Measurements from ENCODE around the gene KRTAP12-1. TPM values are rescaled to one million over a fixed set of nuclear protein-coding genes. Genes with fewer than 3 reads are reported as not detected.

KRTAP12-1 gene
- total and polyA plus RNA-seq, 4 donors, result not detected

DNA sequence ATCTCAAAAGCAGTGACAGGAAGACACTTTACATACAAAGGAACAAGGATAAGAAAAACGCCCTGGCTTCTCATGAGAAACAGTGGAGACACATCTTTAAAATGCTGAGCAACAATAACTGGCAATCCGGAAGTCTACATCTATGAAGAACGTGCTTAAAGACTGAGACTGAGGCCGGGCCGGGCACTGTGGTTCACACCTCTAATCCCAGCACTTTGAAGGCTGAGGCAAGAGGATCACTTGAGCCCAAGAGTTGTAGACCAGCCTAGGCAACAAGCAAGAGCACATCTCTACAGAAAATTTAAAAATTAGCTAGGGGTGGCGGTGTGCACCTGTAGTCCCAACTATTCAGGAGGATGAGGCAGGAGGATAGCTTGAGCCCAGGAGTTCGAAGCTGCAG is 2.1 kb upstream of the KRTAP12-1 start:
- Histone ChIP-seq H3K27me3 (ENCODE audit: control insufficient read depth in 3 of 3, insufficient read depth in 3 of 3, low read length in 2 of 3) (peaks cover 0 to 11% (median 10%) of the 10 kb centered on the region in 3 donors), H3K4me1 (ENCODE audit: control insufficient read depth in 5 of 5, insufficient read depth in 5 of 5, low read length in 5 of 5) (no peaks in the 10 kb centered on the region), H3K36me3 (ENCODE audit: control insufficient read depth in 4 of 4, insufficient read depth in 4 of 4, low read length in 4 of 4) (no peaks in the 10 kb centered on the region), H3K4me3 (no peak overlapping the region), H3K9me3 (ENCODE audit: control insufficient read depth in 4 of 4, insufficient read depth in 3 of 4, low read length in 3 of 4) (peaks cover 0 to 4% (median 0%) of the 10 kb centered on the region in 4 donors), H3K9ac (ENCODE audit: insufficient read depth in 1 of 2, low read length in 2 of 2) (no peak overlapping the region), H3K27ac (ENCODE audit: low read depth in 1 of 2, low read length in 1 of 2) (no peak overlapping the region)
- ATAC-seq (ENCODE audit: insufficient read depth, low FRiP score) (no peak), DNase-seq (no peak)
- TF ChIP-seq, protein P1, sequence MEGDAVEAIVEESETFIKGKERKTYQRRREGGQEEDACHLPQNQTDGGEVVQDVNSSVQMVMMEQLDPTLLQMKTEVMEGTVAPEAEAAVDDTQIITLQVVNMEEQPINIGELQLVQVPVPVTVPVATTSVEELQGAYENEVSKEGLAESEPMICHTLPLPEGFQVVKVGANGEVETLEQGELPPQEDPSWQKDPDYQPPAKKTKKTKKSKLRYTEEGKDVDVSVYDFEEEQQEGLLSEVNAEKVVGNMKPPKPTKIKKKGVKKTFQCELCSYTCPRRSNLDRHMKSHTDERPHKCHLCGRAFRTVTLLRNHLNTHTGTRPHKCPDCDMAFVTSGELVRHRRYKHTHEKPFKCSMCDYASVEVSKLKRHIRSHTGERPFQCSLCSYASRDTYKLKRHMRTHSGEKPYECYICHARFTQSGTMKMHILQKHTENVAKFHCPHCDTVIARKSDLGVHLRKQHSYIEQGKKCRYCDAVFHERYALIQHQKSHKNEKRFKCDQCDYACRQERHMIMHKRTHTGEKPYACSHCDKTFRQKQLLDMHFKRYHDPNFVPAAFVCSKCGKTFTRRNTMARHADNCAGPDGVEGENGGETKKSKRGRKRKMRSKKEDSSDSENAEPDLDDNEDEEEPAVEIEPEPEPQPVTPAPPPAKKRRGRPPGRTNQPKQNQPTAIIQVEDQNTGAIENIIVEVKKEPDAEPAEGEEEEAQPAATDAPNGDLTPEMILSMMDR (IDR thresholded peaks at IDR 0.05; ENCODE audit: control extremely low read depth, extremely low read depth), result no peak
- WGBS, 2 donors, result 79 to 80% methylated on average over 7 of the region's 7 CpGs

DNA sequence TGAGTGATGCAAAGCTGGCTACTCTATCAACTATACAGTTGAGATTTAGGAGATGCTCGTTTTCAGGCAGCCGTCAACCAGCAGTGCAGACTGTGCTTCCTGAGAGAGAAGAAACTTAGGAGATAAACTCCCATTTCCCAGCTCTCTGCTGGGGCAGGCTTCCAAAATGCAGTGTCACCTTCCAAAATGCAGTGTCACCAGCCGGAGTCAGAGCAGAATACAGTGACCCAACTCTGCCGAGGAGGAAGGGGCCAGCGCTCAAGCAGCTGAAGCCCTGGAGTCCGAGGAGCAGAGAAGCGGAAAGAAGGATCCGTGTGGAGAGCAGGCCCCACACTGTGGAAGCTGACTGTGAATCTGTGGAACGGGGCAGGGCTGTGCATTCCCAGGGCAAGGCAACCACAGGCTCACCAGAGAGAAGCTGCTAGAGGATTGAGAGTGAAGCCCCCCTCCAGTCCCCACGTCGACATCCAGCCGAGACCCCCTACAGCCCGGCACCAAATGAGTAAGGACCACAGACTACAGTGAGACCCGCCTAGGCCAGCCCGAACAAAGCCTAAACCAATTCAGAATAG is 703 bp upstream of the KRTAP12-1 start:
- Histone ChIP-seq H3K4me3 (no peak overlapping the region), H3K27ac (ENCODE audit: low read depth in 1 of 2, low read length in 1 of 2) (no peak overlapping the region), H3K9me3 (ENCODE audit: control insufficient read depth in 4 of 4, insufficient read depth in 3 of 4, low read length in 3 of 4) (no peaks in the 10 kb centered on the region), H3K36me3 (ENCODE audit: control insufficient read depth in 4 of 4, insufficient read depth in 4 of 4, low read length in 4 of 4) (no peaks in the 10 kb centered on the region), H3K27me3 (ENCODE audit: control insufficient read depth in 3 of 3, insufficient read depth in 3 of 3, low read length in 2 of 3) (peaks cover 0 to 10% (median 6%) of the 10 kb centered on the region in 3 donors), H3K9ac (ENCODE audit: insufficient read depth in 1 of 2, low read length in 2 of 2) (no peak overlapping the region), H3K4me1 (ENCODE audit: control insufficient read depth in 5 of 5, insufficient read depth in 5 of 5, low read length in 5 of 5) (no peaks in the 10 kb centered on the region)
- WGBS, 2 donors, result 79 to 84% methylated on average over 15 of the region's 15 CpGs
- DNase-seq (no peak), ATAC-seq (ENCODE audit: insufficient read depth, low FRiP score) (no peak)
- TF ChIP-seq, protein P1 (IDR thresholded peaks at IDR 0.05; ENCODE audit: control extremely low read depth, extremely low read depth), result no peak

DNA sequence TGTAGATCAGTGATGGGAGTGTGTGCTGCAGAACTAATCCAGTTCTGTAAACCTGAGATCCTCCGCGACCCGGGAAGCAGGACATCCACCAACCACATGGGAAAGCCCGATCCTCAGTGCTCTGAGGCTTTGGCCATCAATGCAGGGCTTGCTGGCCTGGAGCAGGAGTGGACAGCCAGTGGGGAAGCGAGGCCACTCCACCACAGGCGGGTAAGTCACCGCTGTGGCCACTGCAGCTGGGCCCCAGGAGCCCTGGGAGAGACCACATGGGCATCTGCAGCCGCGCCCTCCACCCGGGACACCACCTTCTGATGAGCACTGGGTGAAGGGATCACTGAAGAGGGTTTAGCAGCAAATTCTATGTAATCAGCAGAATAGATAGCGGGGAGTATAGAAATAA is 811 bp downstream of the KRTAP12-1 start:
- no peak overlapping the region for H3K4me3 ChIP-seq
- peaks cover 0 to 3% (median 0%) of the 10 kb centered on the region in 3 donors for H3K27me3 ChIP-seq (ENCODE audit: control insufficient read depth in 3 of 3, insufficient read depth in 3 of 3, low read length in 2 of 3)
- H3K4me1 ChIP-seq (ENCODE audit: control insufficient read depth in 5 of 5, insufficient read depth in 5 of 5, low read length in 5 of 5), result no peaks in the 10 kb centered on the region
- WGBS, 2 donors, result 82 to 83% methylated on average over 11 of the region's 11 CpGs
- no peak overlapping the region for H3K9ac ChIP-seq (ENCODE audit: insufficient read depth in 1 of 2, low read length in 2 of 2)
- no peak for ATAC-seq (ENCODE audit: insufficient read depth, low FRiP score)
- TF ChIP-seq, protein P1 (IDR thresholded peaks at IDR 0.05; ENCODE audit: control extremely low read depth, extremely low read depth), result no peak
- H3K9me3 ChIP-seq (ENCODE audit: control insufficient read depth in 4 of 4, insufficient read depth in 3 of 4, low read length in 3 of 4), result no peaks in the 10 kb centered on the region
- H3K36me3 ChIP-seq (ENCODE audit: control insufficient read depth in 4 of 4, insufficient read depth in 4 of 4, low read length in 4 of 4), result no peaks in the 10 kb centered on the region
- DNase-seq, result no peak
- H3K27ac ChIP-seq (ENCODE audit: low read depth in 1 of 2, low read length in 1 of 2), result no peak overlapping the region

DNA sequence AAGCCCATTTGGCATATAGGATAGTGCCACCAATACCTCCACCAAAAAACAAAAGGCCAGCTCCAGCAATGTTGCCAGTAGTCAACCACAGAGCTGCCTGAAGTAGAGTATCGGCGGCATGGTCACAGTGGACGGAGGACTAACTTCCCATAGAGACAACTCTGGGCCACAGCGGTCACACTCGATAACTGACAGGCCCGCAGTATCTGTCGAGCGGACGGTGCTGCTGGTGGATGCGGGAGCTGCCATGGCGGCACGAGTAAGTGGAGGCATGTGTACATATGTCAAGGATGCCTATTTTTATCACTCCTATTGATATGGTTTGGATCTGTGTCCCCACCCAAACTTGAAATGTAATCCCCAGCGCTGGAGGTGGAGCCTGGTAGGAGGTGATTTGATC is 4.1 kb downstream of the KRTAP12-1 start:
- Histone ChIP-seq H3K4me1 (ENCODE audit: control insufficient read depth in 5 of 5, insufficient read depth in 5 of 5, low read length in 5 of 5) (no peaks in the 10 kb centered on the region), H3K9me3 (ENCODE audit: control insufficient read depth in 4 of 4, insufficient read depth in 3 of 4, low read length in 3 of 4) (peaks cover 0 to 3% (median 1%) of the 10 kb centered on the region in 4 donors), H3K9ac (ENCODE audit: insufficient read depth in 1 of 2, low read length in 2 of 2) (no peak overlapping the region), H3K4me3 (no peak overlapping the region), H3K36me3 (ENCODE audit: control insufficient read depth in 4 of 4, insufficient read depth in 4 of 4, low read length in 4 of 4) (no peaks in the 10 kb centered on the region), H3K27ac (ENCODE audit: low read depth in 1 of 2, low read length in 1 of 2) (no peak overlapping the region), H3K27me3 (ENCODE audit: control insufficient read depth in 3 of 3, insufficient read depth in 3 of 3, low read length in 2 of 3) (no peaks in the 10 kb centered on the region)
- DNase-seq (no peak), ATAC-seq (ENCODE audit: insufficient read depth, low FRiP score) (no peak)
- TF ChIP-seq, protein P1 (IDR thresholded peaks at IDR 0.05; ENCODE audit: control extremely low read depth, extremely low read depth), result no peak
- 91 to 93% methylated on average over 13 of the region's 13 CpGs for WGBS, 2 donors

Measured in lung (tissue), 12 donors.